MM.1S (cell line): ENCODE data around the gene ACD.

Source experiments
- EZH2 ChIP-seq: fragments of 300-600 bp; sonication (generic); optimal IDR thresholded peaks from 2 replicates; pipeline ENCODE3; 2017; ENCODE audit warnings: low read depth, mild to moderate bottlenecking, antibody characterized with exemption, low read length, mixed read lengths
- EZH2phosphoT487 ChIP-seq: fragments of 300-600 bp; sonication (generic); IDR thresholded peaks from 2 replicates; pipeline ENCODE4 v1.6.1; 2018; ENCODE audit warnings: antibody characterized with exemption, low read length
- TF ChIP-seq, protein P1 (sequence below): fragments of 300-600 bp; sonication (generic); IDR thresholded peaks from 2 replicates; pipeline ENCODE4 v1.5.1; 2016; ENCODE audit warnings: antibody characterized with exemption, low read length, mixed read lengths

DNA sequence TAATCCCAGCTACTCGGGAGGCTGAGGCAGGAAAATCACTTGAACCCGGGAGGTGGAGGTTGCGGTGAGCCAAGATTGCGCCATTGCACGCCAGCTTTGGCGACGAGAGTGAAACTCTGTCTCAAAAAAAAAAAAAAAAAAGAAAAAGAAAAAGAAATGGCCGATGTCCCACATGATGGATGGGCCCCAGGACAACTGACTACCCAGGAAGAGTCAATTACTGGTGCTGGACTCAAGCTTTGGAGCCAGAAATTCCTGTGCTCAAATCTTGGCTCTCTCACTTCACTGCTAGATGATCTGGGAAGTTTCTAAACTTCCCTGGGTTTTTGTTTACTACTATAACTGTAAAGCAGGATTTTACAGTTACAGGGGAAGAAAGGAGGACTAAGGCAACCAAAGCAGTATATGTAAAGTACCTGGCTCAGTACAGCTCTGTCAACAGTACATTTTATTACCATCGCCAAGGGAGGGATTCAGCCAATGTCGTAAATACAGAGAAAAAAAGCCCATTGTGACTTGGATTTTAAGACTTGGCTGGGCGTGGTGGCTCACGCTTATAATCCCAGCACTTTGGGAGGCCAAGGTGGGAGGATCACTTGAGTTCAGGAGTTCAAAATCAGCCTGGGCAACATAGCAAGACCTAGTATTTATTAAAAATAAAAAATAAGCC, 18.4 kb upstream of the ACD start:
- TF ChIP-seq, protein P1, sequence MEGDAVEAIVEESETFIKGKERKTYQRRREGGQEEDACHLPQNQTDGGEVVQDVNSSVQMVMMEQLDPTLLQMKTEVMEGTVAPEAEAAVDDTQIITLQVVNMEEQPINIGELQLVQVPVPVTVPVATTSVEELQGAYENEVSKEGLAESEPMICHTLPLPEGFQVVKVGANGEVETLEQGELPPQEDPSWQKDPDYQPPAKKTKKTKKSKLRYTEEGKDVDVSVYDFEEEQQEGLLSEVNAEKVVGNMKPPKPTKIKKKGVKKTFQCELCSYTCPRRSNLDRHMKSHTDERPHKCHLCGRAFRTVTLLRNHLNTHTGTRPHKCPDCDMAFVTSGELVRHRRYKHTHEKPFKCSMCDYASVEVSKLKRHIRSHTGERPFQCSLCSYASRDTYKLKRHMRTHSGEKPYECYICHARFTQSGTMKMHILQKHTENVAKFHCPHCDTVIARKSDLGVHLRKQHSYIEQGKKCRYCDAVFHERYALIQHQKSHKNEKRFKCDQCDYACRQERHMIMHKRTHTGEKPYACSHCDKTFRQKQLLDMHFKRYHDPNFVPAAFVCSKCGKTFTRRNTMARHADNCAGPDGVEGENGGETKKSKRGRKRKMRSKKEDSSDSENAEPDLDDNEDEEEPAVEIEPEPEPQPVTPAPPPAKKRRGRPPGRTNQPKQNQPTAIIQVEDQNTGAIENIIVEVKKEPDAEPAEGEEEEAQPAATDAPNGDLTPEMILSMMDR: no peak
- TF ChIP-seq EZH2 (no peak), EZH2phosphoT487 (no peak)
